BE2C (cell line): ENCODE measurements around the gene CCDC191.

Experiments
- DNase-seq: peaks from one replicate; pipeline ENCODE4 v3.0.0-alpha.2; 2020
- H3K27me3 ChIP-seq: fragments of 250-450 bp; sonication (Bioruptor Pico); 2 replicates; pipeline ENCODE4 v1.5.1; 2020; ENCODE audit warnings: mild to moderate bottlenecking
- H3K36me3 ChIP-seq: fragments of 250-450 bp; sonication (Bioruptor Pico); 2 replicates; pipeline ENCODE4 v1.5.1; 2020; ENCODE audit warnings: mild to moderate bottlenecking
- H3K4me1 ChIP-seq: fragments of 250-450 bp; sonication (Bioruptor Pico); 2 replicates; pipeline ENCODE4 v1.5.1; 2020
- H3K4me3 ChIP-seq: 2 replicates; pipeline ENCODE4 v1.5.1; 2011; ENCODE audit warnings: low read depth, low read length
- H3K9me3 ChIP-seq: fragments of 250-450 bp; sonication (Bioruptor Pico); 2 replicates; pipeline ENCODE4 v1.5.1; 2020
- CTCF ChIP-seq: IDR thresholded peaks from 2 replicates; pipeline ENCODE4 v1.5.1; 2012; ENCODE audit warnings: mild to moderate bottlenecking, low read depth, low read length

CCDC191 gene

DNA sequence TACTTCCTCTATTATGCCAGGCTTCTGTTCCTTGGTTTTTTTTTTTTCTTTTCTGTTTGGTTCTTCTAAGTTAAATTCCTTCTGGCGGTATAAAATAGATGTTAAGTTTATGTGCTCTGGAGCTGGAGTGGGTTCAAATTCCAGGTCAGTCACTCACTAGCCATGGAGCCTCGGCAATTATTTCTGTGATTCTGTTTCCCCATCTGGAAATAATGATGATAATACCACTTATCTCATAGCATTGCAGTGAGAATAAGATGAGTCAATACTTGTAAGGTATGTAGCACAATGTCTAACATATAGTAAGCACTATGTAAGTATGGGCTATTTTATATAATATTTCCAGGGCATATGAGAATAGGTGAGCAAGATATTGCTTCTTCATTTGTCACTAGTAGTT is 141.7 kb downstream of the CCDC191 start:
- Histone ChIP-seq H3K4me1 (no peaks in the 10 kb centered on the region), H3K4me3 (no peak overlapping the region), H3K27me3 (peaks cover 22% of the 10 kb centered on the region), H3K9me3 (no peaks in the 10 kb centered on the region), H3K36me3 (no peaks in the 10 kb centered on the region)
- no peak for DNase-seq
- TF ChIP-seq CTCF = no peak
